Measurements from ENCODE around the gene GTPBP6. TPM values are rescaled to one million over a fixed set of nuclear protein-coding genes. Genes with fewer than 3 reads are reported as not detected.

Gene GTPBP6
- total RNA-seq, 1 donor from 2014 or later = 49.5 TPM

DNA sequence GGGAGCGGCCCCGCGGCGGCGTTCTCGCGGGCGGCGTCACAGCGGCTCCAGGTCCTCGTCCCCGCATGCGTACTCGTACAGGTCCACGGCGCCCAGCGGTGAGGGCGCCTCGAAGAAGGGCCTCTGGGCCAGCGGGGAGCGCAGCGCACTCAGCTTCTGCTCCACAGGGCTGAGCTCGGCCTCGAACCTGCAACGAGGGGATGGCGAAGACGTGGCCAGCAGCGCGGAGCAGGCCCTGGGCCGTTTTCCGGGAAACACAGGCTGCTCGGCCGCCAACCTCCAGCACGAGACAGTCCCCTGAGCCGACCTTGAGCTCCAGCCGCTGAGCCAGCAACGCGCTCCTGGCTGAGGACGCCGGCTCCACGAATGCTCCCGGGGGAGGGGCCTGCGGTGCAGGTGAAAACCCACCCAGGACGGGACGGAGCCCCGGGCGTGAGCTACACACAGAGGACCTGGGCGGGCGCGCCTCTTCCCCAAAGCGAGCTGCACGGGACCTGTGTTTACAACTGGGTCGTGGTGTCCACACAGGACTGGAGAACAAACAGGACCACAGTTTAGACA lies 15.8 kb upstream of the GTPBP6 start:
- no peak for TF ChIP-seq CTCF (IDR thresholded peaks at IDR 0.05; ENCODE audit: insufficient read depth, low read length, poor library complexity, severe bottlenecking)
- no peak for DNase-seq (ENCODE audit: low read depth)
- H3K36me3 ChIP-seq (ENCODE audit: control insufficient read depth, insufficient read depth, low read length) = no peaks in the 10 kb centered on the region
- peaks cover 19% of the 10 kb centered on the region for H3K27me3 ChIP-seq (ENCODE audit: control insufficient read depth, insufficient read depth, low read length)
- H3K4me3 ChIP-seq (ENCODE audit: low read depth, low read length) = no peak overlapping the region

DNA sequence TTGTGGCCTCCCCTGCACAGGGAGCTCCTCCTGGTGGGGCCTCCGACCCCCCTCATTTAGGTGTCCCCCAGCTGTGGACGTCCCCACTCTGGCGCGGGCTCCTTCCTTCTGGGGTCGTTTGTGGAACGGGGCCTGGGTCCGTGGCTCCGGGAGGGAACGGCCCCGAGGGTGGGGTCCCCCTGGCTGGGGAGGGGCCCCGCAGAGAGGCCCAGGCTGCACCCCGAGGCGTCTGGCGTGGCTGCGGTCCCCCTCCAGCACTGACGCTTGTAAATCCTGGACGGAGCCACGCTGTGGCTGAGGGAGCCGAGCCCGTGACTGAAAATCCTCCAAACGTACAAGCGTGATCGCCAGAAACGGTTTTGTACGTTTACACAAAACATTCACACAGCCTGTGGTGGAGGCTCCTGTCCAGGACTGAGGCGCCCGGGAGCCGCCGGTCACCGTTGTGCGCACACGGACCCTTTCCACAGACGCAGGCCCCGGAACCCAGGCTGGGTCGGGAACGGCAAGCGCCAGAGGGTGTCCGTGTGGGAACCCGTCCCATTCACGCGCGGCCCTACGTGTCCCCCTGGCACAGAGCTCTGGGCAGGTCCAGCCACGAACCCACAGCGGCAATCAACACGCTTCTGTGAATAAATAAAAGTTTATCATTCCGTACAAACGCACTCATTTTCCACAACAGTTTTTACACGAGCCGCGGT lies 15.2 kb upstream of the GTPBP6 start:
- DNase-seq (ENCODE audit: low read depth) = no peak
- no peak for TF ChIP-seq CTCF (IDR thresholded peaks at IDR 0.05; ENCODE audit: insufficient read depth, low read length, poor library complexity, severe bottlenecking)

GRCh38 chrX:332916-333610 lies 14.5 kb upstream of the GTPBP6 start:
- no peaks in the 10 kb centered on the region for H3K36me3 ChIP-seq (ENCODE audit: control insufficient read depth, insufficient read depth, low read length)
- no peak for TF ChIP-seq CTCF (IDR thresholded peaks at IDR 0.05; ENCODE audit: insufficient read depth, low read length, poor library complexity, severe bottlenecking)
- no peak overlapping the region for H3K4me3 ChIP-seq (ENCODE audit: low read depth, low read length)

More for the DNA sequence above, 15.2 kb upstream of the GTPBP6 start:
- Histone ChIP-seq H3K4me3 (ENCODE audit: low read depth, low read length) (no peak overlapping the region), H3K27me3 (ENCODE audit: control insufficient read depth, insufficient read depth, low read length) (peaks cover 19% of the 10 kb centered on the region), H3K36me3 (ENCODE audit: control insufficient read depth, insufficient read depth, low read length) (no peaks in the 10 kb centered on the region)

GRCh38 chrX:332496-332860 lies 13.9 kb upstream of the GTPBP6 start:
- Histone ChIP-seq H3K36me3 (ENCODE audit: control insufficient read depth, insufficient read depth, low read length) (no peaks in the 10 kb centered on the region), H3K27me3 (ENCODE audit: control insufficient read depth, insufficient read depth, low read length) (peaks cover 19% of the 10 kb centered on the region), H3K4me3 (ENCODE audit: low read depth, low read length) (no peak overlapping the region)
- TF ChIP-seq CTCF (IDR thresholded peaks at IDR 0.05; ENCODE audit: insufficient read depth, low read length, poor library complexity, severe bottlenecking) = no peak
- no peak for DNase-seq (ENCODE audit: low read depth)

More at GRCh38 chrX:332916-333610, 14.5 kb upstream of the GTPBP6 start:
- H3K27me3 ChIP-seq (ENCODE audit: control insufficient read depth, insufficient read depth, low read length) = peaks cover 19% of the 10 kb centered on the region
- no peak for DNase-seq (ENCODE audit: low read depth)

DNA sequence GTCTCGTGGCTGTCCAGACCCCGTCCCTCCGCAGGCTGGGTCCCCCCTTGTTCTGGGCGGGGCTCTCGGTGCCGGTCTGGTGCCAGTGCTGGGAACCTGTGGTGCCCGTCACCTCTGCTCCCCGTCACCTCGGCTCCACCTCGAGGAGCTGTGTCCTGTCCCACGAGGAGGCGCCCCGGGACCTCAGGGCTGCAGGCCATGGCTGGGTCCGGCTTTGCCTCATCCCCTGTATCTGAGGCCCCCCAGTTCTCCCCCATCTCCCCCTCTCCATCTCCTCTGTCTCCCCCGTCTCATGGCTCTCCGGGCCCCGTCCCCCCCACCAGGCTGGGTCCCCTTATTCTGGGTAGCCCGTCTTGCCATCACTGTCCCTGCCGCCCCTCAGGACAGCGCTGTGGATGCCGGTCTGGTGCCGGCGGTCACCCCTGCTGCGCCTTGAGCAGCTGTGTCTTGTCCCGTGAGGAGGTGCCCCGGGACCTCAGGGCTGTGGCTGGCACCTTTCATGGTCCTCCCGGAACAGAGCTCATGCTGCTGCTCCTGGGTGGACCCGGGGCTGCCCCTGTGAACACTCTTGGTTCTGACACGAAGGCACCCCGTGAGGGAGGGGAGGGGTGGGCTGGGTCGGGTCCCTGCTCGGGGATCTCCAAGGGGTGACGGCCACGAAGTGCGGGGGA lies 13.4 kb upstream of the GTPBP6 start:
- peaks cover 19% of the 10 kb centered on the region for H3K27me3 ChIP-seq (ENCODE audit: control insufficient read depth, insufficient read depth, low read length)
- H3K36me3 ChIP-seq (ENCODE audit: control insufficient read depth, insufficient read depth, low read length) = no peaks in the 10 kb centered on the region
- no peak overlapping the region for H3K4me3 ChIP-seq (ENCODE audit: low read depth, low read length)
- DNase-seq (ENCODE audit: low read depth) = no peak
- no peak for TF ChIP-seq CTCF (IDR thresholded peaks at IDR 0.05; ENCODE audit: insufficient read depth, low read length, poor library complexity, severe bottlenecking)
